Globus pallidus (tissue), 1 donor: ENCODE measurements around the gene VCAN.
"Not testable (repeated sequence)": the region's sequence is repeated elsewhere in the genome, so short reads cannot be mapped to it uniquely, and the experiment has no call there.

Experiments used
- DNase-seq: peaks from one replicate; pipeline ENCODE4 v3.0.0-alpha.2; 2015; ENCODE audit warnings: low spot score

Gene VCAN

DNA sequence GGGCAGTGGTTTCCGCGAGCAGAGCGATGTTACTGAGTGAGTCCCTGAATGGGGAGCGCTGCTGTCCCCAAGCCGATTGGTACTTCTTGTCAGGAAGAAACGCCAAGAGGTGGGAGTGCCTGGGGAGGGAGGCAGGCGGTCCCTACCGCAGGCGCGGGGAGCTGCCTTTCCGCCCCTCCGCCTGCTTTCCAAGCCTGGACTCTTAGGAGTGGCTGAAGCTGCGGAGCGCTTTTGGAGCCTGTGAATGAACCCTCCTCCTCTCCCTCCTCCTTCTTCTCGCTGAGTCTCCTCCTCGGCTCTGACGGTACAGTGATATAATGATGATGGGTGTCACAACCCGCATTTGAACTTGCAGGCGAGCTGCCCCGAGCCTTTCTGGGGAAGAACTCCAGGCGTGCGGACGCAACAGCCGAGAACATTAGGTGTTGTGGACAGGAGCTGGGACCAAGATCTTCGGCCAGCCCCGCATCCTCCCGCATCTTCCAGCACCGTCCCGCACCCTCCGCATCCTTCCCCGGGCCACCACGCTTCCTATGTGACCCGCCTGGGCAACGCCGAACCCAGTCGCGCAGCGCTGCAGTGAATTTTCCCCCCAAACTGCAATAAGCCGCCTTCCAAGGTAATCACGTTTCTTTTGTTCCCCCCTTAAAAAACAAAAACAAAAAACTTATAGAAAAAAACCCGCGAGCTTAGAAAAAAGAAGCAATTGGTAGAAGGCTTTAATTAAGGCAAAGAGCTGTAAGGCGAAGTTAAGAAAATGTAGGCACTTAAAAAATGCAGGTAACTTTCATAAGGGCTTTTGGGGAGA is at the start of gene VCAN:
Gene VCAN (plus strand): TSS at position 340 of the 808 bp plus-strand sequence. CDS start 11,775 bp downstream, outside the sequence.
- DNase-seq = peak; percentile 60

DNA sequence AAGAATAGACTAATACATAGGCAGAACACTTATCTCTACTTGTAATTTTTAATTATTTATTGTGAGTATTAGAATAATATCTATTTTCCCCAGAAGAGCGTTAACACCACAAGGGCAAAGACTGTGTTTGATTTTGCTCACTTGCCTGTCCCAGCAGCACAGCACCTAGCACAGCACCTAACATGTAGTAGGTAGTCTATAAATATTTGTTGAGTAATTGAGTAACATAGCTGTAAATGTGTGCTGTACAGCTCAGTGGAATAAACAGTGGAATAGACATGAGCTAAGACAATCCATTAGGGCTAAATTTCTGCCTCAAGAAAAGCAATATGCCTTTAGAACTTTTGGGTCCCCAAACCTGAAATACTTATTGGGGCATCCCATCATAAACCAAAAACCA is 49.3 kb upstream of the VCAN start:
- no peak for DNase-seq

DNA sequence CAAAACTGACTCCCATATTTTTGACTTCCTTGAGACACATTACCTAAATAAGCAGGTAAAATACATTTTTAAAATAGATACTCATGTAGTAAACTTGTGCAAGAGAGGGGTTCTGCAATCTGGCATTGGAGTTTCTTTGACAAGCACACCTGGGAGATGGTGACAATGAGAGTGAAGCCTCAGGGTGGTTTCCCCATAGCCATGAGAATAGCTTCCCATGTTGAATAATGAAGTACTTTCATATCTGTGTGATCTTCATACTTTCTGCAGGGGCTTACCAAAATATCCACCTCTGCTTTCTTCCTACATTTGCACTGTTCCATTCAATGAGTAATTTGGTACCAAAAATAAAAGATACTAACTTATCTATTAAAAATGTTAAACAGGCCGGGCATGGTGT is 44.7 kb upstream of the VCAN start:
- no peak for DNase-seq

DNA sequence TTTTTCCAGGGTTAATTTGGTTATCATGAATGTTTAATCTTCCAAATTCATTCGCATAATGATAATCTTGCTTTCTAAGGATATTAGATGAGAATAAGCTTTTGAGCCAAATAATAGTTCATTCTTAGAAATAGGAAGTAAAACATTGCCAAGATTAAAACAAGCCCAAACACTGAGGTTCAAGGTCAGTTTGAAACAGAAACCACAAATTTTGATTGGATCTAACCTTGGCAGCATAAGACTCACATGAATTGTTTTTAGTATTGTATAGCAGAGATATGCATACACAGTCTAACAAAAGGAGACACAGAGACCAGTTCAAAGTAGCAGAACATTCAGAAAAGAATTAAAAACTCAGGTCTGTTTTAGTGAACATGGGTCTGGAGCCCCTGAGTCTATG is 43.4 kb upstream of the VCAN start:
- DNase-seq = no peak

DNA sequence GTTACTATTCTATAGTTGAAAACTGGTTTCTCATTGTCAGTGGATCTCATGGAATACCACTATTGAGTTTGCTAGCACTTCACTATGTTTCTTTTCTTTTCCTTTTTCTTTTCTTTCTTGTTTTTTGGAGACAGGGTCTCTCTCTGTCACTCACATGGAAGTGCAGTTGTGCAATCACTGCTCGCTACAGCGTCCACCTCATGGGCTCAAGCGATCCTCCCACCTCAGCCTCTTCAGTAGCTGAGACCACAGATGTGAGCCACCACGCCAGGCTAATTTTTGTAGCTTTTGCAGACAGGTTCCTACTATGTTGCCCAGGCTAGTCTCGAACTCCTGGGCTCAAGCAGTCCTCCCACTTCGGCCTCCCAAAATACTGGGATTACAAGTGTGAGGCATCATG is 42.7 kb upstream of the VCAN start:
- no peak for DNase-seq

DNA sequence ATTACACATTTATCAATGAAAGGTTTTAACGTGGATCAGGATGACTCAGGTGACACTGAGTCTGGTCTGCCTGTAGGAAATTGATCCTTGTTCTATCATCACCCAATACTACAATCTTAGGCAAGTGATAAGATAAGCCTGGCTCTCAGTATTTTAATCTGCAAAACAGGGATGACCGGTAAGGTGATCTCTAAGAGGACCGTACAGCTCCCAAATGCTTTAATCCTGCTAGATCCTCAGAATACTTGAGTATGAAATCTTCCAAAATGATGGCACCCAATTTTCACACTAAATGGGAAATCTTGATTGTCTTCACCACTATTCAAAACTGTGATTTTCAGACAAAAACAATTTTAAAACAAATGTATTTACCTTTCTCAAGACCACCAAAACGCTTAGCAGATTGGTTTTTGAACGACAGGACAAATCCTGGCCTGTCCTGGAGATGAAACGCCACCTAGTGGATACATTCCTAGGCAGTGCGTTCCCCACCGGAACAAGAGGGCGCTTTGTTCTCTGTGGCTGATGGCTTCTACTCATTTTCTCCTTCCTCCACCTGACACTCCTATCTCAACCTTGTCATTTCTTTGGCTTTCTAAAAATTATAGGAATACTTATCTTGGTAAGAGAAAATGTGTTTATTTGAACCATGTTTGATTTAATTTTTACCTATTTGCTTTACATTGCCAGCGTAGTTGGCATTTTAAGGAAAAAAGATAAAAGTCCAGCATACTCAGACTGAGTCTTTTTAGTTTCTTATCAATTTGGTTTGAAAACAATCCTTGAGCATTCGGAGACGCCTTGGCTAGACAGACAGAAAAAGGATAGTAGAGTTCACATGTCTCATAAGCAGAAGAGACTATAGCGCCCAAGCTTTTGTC is 41.2 kb upstream of the VCAN start:
- peak; percentile 75 for DNase-seq

DNA sequence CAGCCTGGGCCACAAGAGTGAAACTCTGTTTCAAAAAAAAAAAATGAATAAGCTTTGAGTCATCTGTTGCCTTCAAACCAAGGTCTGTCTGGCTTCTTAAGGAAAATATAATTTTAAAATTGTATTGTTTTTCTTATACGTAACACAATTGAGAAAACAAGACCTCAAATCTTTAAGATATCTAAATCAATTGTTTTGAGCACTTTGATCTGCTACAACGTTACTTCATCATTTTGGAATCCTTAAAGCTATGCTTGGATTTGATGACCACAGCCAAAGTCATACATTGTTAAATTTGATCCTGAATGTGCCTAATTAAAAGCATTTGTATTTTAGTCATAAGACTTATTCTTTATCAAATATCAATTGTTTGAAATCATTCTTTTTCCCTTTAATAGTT is 37.7 kb upstream of the VCAN start:
- DNase-seq = no peak

DNA sequence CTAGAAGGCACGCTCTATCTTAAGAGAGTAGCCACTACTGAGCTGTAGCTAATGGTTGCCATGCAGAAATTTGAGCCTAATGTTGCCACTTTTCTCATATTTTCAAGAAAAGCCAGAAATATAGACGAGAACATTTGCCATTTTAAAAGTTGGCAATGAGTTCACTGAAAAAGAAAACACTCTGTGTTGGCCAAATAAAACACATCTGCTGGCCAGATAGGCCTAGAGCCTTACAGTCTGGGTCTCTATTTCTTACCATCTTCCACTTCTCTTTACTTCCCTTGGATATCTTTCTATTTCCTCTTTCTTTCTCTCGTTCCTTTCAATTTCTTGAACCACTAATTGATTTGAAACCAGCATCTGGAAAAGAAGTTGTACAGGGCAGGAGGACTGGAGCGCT is 36.6 kb upstream of the VCAN start:
- DNase-seq = no peak

DNA sequence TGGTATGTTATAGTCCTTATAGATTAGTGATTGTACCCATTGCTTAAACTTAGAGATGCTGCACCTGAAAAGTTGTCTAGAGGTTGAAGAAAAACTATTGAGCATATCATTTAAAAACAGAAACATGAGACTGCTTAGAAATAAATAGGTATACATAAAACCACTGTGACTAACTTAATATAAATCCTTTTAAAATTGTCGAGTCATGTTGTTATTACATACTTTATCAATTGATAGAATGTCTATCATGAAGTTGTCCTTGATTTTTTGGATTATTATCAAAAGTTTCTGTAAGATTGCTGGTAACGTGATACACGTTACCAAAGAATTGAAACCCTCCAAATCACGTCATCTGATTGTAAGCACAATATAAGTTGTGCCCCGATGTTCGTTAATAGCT is 35.3 kb upstream of the VCAN start:
- no peak for DNase-seq

DNA sequence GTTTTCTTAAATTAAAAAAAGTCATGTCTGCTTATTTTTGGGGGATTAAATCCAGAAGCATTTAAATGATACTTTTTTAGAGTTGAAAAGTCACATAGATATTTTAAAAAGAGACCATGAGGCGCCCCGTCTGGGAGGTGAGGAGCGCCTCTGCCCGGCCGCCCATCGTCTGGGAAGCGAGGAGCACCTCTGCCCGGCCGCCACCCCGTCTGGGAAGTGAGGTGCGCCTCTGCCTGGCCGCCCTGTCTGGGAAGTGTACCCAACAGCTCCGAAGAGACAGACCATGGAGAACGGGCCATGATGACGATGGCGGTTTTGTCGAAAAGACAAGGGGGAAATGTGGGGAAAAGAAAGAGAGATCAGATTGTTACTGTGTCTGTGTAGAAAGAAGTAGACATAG is 33.8 kb upstream of the VCAN start:
- DNase-seq = not testable (repeated sequence)

DNA sequence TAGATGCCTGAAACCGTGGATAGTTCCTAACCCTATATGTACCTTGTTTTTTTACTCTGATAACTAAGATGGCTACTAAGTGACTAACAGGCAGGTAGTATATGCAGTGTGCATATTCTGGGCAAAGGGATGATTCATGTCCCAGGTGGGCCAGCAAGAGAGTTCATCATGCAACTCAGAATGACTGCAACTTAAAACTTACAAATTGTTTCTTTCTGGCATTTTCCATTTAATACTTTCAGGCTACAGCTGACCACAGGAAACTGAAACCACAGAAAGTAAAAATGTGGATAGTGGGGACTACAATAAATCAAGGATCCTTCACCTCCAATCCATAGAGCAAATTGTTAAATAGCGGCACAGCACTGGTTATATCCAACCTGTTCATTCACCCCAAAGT is 30.7 kb upstream of the VCAN start:
- DNase-seq = no peak

DNA sequence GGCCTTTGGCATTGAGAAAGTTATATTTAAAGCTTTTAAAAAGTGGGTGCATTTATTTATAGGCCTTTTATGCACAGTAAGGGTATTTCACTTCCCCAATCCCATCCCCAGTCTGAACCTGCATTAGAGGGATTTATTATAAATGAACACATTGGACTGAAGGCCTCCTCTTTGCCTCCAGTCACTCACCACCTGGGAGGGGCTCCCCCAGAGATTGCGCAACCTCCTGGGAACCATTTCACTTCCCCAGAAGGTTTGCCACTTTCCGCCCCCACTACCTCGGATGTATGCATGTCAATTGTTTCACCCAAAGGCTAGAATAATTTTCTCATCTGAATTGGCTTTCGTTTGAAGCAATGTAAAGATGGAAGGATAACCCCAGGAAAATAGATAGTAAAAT is 29.8 kb upstream of the VCAN start:
- no peak for DNase-seq

DNA sequence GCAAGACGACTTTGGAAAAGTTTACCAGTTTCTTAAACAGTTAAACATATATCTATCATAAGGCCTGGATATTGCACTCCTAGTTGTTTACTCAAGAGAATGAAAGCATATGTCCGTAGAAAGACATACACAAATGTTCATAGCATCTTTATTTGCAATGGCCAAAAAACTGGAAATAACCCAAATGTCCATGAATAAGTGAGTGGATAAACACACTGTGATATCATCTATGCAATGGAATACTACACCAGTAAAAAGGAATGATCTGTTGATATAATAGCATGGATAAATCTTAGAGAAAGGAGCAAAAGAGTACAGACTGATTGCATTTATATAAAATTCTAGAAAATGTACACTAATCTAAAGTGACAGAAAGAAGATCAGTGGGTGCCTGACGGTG is 28.0 kb upstream of the VCAN start:
- no peak for DNase-seq

DNA sequence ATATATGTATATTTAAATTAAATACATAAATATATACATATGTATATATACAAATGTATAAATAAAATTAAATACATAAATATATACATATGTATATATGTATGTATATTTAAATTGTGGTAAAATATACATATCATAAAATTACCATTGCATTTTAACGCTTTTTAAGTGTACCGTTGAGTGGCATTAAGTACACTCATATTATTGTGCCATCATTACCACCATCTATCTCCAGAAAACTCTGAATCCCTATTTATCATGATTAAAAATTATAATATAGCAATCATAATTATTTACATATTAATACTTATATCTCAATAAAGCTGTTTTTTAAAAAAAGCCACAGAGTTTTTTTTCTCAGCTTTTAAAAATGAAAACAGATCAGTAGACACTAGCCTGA is 27.1 kb upstream of the VCAN start:
- DNase-seq = no peak

DNA sequence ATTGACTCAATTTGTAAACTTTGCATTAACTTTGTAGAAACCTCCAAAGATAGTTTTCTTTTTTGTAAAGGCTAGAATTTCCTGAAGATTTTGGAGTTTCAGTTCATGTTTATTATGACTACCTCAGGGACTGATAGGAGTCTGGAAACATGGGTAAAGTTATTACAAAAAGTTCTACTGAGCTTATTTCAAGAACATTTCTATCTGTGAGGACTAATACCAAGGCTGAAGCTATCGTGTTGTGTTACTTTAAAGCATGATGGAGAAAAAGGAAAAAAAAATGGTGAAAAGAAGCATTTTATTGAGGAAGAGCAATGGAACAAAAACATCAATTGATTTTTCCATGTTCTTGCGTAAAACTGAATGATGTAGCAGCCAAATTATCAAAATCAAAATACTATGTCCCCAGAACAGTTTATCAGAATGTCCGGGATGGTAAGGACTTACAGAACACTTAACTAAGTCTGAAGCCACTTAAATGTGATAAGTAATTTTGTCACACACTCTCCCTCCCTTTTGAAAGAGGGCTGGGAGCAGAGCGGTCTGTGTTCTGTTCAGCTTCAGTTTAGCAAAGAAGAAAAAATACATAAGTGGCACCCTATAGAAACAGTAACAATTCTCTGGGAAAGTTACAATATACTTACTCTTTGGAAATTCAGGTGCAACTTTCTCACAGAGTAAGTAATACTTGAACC is 25.1 kb upstream of the VCAN start:
- no peak for DNase-seq

DNA sequence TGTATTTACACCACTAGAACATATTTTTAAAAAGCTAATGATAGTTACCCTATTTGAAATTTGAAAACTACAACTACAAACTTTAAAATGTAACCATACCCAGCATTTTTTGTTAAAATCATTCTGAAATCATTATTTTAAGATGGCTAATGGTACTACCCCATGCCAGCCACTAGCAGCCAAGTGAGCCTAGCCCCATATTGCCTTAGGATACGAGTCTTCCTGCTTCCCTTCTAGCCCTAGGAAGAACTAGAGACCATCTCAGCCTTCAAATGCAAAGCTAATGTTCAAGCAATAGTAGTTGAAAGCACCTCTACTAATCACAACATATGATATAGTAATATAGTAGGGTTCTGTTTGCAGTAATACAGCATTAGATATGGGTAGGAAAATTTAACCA is 24.0 kb upstream of the VCAN start:
- DNase-seq = no peak

DNA sequence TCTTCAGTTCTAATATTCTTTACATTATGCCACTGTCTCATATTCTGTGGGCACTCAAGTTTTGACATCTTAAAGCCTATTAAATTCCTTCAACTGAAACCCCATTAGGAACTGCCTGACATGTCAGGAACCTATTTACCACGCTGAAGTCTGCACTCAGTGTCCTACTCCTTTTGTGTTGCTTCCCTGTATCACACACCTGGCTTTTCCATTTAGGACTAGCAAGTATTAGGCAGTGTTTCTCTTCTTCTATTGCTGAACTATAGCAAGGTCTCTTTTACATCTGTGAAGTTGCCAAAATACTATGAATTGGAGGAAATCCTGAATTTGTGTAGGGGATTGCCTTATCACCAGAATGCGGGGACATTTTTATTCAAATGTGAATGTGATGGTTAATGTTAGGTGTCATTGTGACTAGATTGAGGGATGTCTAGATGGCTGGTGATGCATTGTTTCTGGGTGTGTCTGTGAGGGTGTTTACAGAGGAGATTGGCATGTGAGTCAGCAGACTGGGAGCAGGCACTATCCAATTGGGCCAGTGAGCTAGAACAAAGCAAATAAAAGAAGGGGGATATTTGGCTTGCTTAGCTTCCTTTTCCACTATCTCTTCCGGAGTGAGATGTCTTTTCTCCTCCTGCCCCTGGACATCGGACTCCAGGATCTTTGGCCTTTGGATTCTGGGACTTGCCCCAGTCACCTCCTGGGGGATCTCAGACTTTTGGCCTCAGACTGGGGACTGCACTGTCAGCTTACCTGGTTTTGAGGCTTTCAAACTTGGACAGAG is 21.2 kb upstream of the VCAN start:
- no peak for DNase-seq

DNA sequence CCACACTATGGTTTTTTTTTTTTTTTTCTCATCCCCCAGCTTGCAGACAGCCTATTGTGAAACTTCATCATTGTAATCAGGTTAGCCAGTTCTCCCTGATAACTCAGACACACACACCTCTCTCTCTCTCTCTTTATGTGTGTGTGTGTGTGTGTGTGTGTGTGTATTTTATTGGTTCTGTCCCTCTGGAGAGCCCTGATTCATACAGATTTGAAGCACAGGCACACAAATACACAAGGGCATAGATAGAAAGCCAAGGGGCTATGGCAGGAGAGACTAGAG is 20.6 kb upstream of the VCAN start:
- DNase-seq = no peak

DNA sequence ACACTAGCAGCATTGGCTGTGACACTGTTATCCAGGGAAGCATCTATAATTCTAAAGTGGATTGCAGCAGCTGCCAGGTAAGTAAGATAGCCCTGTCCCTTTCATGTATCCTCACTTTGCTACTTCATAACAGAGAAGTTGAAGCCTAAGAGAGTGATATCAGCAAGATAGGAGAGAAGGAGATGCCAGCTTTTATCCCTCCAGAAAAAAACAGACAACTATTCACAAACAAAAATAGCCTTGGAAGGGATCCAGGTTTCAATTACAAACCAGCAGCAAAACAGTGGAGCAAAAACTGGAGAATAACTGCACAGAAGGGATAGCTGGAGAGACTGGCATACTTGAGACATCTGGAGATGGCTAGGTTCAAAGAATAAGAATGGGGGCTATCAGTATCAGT is 19.6 kb upstream of the VCAN start:
- DNase-seq = no peak

DNA sequence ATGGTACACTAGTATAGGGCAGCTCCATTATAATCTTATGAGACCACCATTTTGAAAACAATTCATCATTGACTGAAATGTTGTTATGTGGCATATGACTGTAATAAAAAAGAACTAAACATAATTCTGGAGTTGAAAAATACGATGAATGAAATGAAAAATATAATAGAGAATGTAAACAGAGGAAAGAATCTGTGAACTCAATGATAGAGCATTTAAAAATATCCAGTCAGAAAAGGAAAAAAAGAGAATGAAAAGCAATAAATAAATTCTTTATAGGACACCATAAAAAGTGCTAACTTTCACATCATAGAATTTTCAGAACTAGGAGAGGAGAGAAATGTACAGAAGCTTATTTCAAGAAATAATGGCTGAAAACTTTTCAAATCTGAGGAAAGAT is 17.6 kb upstream of the VCAN start:
- no peak for DNase-seq

DNA sequence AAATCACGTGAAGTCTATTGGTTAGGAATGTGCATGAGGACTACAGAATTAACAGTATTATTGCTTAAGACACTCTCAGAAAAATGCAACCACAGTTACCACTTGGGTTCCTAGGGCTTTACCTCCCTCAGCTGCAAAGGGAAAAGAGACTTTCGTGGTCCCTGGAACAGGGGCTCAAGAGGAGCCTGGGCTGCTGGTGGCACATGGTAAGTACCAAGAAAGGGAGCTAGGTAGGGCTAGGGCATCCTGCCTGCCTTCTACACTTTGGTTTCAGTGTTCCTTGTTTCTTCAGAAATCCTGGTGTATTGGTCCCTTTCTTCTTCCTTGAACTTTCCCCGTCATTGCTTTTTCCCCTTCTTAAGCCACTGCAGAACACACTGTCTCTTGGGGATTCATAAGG is 7.3 kb upstream of the VCAN start:
- DNase-seq = no peak

DNA sequence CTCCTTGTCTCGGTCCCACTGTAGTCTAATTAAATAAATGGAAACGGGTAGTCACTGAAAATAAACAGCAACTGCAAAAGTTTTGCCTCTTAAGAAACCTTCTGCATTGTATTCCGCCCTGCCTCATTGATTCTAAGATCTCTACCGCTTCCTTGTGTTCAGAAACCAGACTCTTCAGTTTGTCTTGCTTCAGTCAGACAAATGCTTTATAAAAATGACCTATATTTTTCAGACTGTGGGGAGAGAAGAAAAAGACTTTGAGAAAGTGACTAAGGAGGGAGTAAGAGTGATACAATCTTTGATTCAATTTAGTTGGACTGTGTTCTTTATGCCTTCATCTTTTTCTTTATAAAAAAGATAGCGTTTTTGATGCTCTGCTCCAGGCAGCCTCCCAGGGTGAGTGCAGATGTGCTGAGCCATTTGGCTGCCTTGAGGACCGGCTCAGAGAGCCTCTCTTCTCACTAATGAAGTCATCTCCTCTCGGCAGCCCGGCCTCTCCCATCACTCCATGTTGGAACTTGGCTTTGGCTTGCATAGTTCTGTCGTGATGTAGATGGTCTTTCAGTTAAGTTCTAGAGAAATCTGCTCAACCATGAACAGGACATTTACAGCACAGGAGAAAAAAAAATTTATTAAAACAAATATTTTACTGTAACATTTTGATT is 4.0 kb upstream of the VCAN start:
- no peak for DNase-seq
